Measurements from ENCODE around the gene TUBB4B.
A peak's percentile ranks its signal among the peaks of the same experiment; 100 is the strongest.
"Not testable (repeated sequence)": the region's sequence is repeated elsewhere in the genome, so short reads cannot be mapped to it uniquely, and the experiment has no call there.

Gene TUBB4B

GRCh38 chr9:137237759-137238726 is 3.0 kb upstream of the TUBB4B start:
- DNase-seq: no peak

GRCh38 chr9:137239541-137240200 is 1.4 kb upstream of the TUBB4B start:
- not testable (repeated sequence) for DNase-seq

GRCh38 chr9:137240318-137240840 is 708 bp upstream of the TUBB4B start:
- peak; percentile 79 for DNase-seq

GRCh38 chr9:137241490-137242268 is 592 bp downstream of the TUBB4B start:
- peak; percentile 38 for DNase-seq

- no peak for DNase-seq
Measured at GRCh38 chr9:137242269-137243203, 1.4 kb downstream of the TUBB4B start.

- DNase-seq: not testable (repeated sequence)
Measured at GRCh38 chr9:137243266-137243625, 2.2 kb downstream of the TUBB4B start.

GRCh38 chr9:137243626-137244485 is 2.8 kb downstream of the TUBB4B start:
- no peak for DNase-seq

GRCh38 chr9:137244486-137245449 is 3.7 kb downstream of the TUBB4B start:
- no peak for DNase-seq

- no peak for DNase-seq
Measured at GRCh38 chr9:137245450-137246421, 4.6 kb downstream of the TUBB4B start.

GRCh38 chr9:137247135-137247915 is 6.2 kb downstream of the TUBB4B start:
- no peak for DNase-seq

- DNase-seq: no peak
Measured at GRCh38 chr9:137247916-137248175, 6.8 kb downstream of the TUBB4B start.

GRCh38 chr9:137250329-137251193 is 9.5 kb downstream of the TUBB4B start:
- DNase-seq: no peak

- no peak for DNase-seq
Measured at GRCh38 chr9:137251194-137251461, 10.0 kb downstream of the TUBB4B start, which contains the start of gene STPG3. Gene STPG3, plus strand, starts transcription at chr9:137251286. Its CDS starts 1 bp downstream, at chr9:137251287.

- DNase-seq: no peak
Measured at GRCh38 chr9:137251490-137252268, 10.6 kb downstream of the TUBB4B start.

- no peak for DNase-seq
Measured at GRCh38 chr9:137252555-137253506, 11.7 kb downstream of the TUBB4B start.

Measured in MV-4-11 (cell line).